HEK293 (cell line): Measurements from ENCODE around the gene LRRC8B.

Experiments used
- CTCF ChIA-PET: fragments of 350-600 bp; formaldehyde crosslinking; extraction: SDS; loops from one replicate; lab custom pipeline; 2021; ENCODE audit warnings: antibody characterized with exemption; lab: Yijun Ruan, JAX
- POLR2A ChIA-PET: fragments of 300-600 bp; formaldehyde crosslinking; extraction: SDS; loops from one replicate; lab custom pipeline; 2020; ENCODE audit warnings: antibody characterized with exemption, inconsistent platforms; lab: Yijun Ruan, JAX
- H3K27ac ChIP-seq: fragments of 200-500 bp; sonication (Bioruptor generic); 2 replicates; pipeline ENCODE4 v1.5.1; 2014; ENCODE audit warnings: low read depth, low read length, control low read depth, inconsistent platforms; ENCODE audit errors: extremely low read depth
- H3K36me3 ChIP-seq, 2 experiments: fragments of 200-500 bp in 1 of 2; sonication (Bioruptor generic) in 1 of 2; 1 replicate in 1 of 2; 2 replicates in 1 of 2; pipeline ENCODE4 v1.5.1; 2014 to 2017; ENCODE audit warnings: inconsistent platforms in 2 of 2, low read length in 2 of 2; ENCODE audit not compliant: control insufficient read depth in 2 of 2, insufficient read depth in 1 of 2
- H3K4me1 ChIP-seq: fragments of 200-500 bp; sonication (Bioruptor generic); 2 replicates; pipeline ENCODE4 v1.5.1; 2014; ENCODE audit warnings: mild to moderate bottlenecking, low read length, inconsistent platforms; ENCODE audit not compliant: control insufficient read depth, insufficient read depth
- H3K4me3 ChIP-seq: 2 replicates; pipeline ENCODE4 v1.5.1; 2011; ENCODE audit warnings: low read depth, mild to moderate bottlenecking, control low read depth, low read length, moderate library complexity
- H3K9me3 ChIP-seq: fragments of 200-500 bp; sonication (Bioruptor generic); 2 replicates; pipeline ENCODE4 v1.5.1; 2014; ENCODE audit warnings: low read depth, low read length, inconsistent platforms; ENCODE audit not compliant: control insufficient read depth, insufficient read depth
- BCL11A ChIP-seq: fragments of 450-650 bp; formaldehyde crosslinking; IDR thresholded peaks from 2 replicates; pipeline ENCODE4 v1.5.1; 2016; ENCODE audit warnings: low read depth, missing biosample characterization, missing genetic modification characterization
- MEIS1 ChIP-seq: sonication (generic); formaldehyde crosslinking; IDR thresholded peaks from 2 replicates; pipeline ENCODE4 v1.8.1; 2022; ENCODE audit warnings: missing genetic modification reagents, mild to moderate bottlenecking, borderline replicate concordance
- ZBTB44 ChIP-seq: fragments of 450-650 bp; IDR thresholded peaks from 2 replicates; pipeline ENCODE4 v1.5.1; 2018; ENCODE audit warnings: missing biosample characterization, mild to moderate bottlenecking, missing genetic modification characterization
- ZIC2 ChIP-seq: fragments of 450-650 bp; formaldehyde crosslinking; IDR thresholded peaks from 2 replicates; pipeline ENCODE4 v1.5.1; 2016; ENCODE audit warnings: missing biosample characterization, missing genetic modification characterization
- ZNF114 ChIP-seq: fragments of 450-650 bp; formaldehyde crosslinking; IDR thresholded peaks from 2 replicates; pipeline ENCODE4 v1.5.0; 2017; ENCODE audit warnings: missing biosample characterization, missing genetic modification characterization
- ZNF132 ChIP-seq: fragments of 450-650 bp; formaldehyde crosslinking; IDR thresholded peaks from 2 replicates; pipeline ENCODE4 v1.5.1; 2017; ENCODE audit warnings: missing biosample characterization, missing genetic modification characterization, borderline replicate concordance
- ZNF26 ChIP-seq: fragments of 450-650 bp; formaldehyde crosslinking; IDR thresholded peaks from 2 replicates; pipeline ENCODE4 v1.5.1; 2016; ENCODE audit warnings: missing biosample characterization, missing genetic modification characterization
- ZNF311 ChIP-seq: fragments of 450-650 bp; formaldehyde crosslinking; IDR thresholded peaks from 2 replicates; pipeline ENCODE4 v1.5.1; 2017; ENCODE audit warnings: missing biosample characterization, missing genetic modification characterization, borderline replicate concordance
- ZNF416 ChIP-seq: fragments of 450-650 bp; formaldehyde crosslinking; IDR thresholded peaks from 2 replicates; pipeline ENCODE4 v1.5.1; 2016; ENCODE audit warnings: missing biosample characterization, missing genetic modification characterization
- ZNF624 ChIP-seq: fragments of 450-650 bp; formaldehyde crosslinking; IDR thresholded peaks from 2 replicates; pipeline ENCODE4 v1.5.1; 2017; ENCODE audit warnings: missing biosample characterization, missing genetic modification characterization
- ZNF654 ChIP-seq: fragments of 450-650 bp; formaldehyde crosslinking; IDR thresholded peaks from 2 replicates; pipeline ENCODE4 v1.5.1; 2016; ENCODE audit warnings: low read depth, missing biosample characterization, missing genetic modification characterization
- ZNF707 ChIP-seq: fragments of 450-650 bp; formaldehyde crosslinking; IDR thresholded peaks from 2 replicates; pipeline ENCODE4 v1.5.1; 2016; ENCODE audit warnings: missing biosample characterization, missing genetic modification characterization
- ZNF747 ChIP-seq: fragments of 450-650 bp; formaldehyde crosslinking; IDR thresholded peaks from 2 replicates; pipeline ENCODE4 v1.5.1; 2016; ENCODE audit warnings: missing biosample characterization, missing genetic modification characterization
- ZNF76 ChIP-seq: fragments of 450-650 bp; formaldehyde crosslinking; IDR thresholded peaks from 2 replicates; pipeline ENCODE4; 2016; ENCODE audit warnings: low read depth, missing biosample characterization, missing genetic modification characterization, borderline replicate concordance
- TF ChIP-seq, protein P1 (sequence below): fragments of 450-650 bp; formaldehyde crosslinking; IDR thresholded peaks from 2 replicates; pipeline ENCODE4 v1.5.1; 2016; ENCODE audit warnings: missing biosample characterization, missing genetic modification characterization
- TF ChIP-seq, protein P2 (sequence below): fragments of 450-650 bp; formaldehyde crosslinking; IDR thresholded peaks from 2 replicates; pipeline ENCODE4 v1.5.1; 2017; ENCODE audit warnings: missing biosample characterization, mild to moderate bottlenecking, missing genetic modification characterization, moderate library complexity
- TF ChIP-seq, protein P3 (sequence below): fragments of 450-650 bp; formaldehyde crosslinking; optimal IDR thresholded peaks from 2 replicates; pipeline ENCODE3; 2016; ENCODE audit warnings: missing biosample characterization, mild to moderate bottlenecking, missing genetic modification characterization
- TF ChIP-seq, protein P4 (sequence below): fragments of 450-650 bp; formaldehyde crosslinking; IDR thresholded peaks from 2 replicates; pipeline ENCODE4 v1.5.1; 2016; ENCODE audit warnings: missing biosample characterization, missing genetic modification characterization, borderline replicate concordance

Gene LRRC8B

GRCh38 chr1:89487972-89488371, 36.7 kb upstream of the LRRC8B start:
- TF ChIP-seq ZNF707 (tag by site-specific recombination) (no peak), ZIC2 (tag by site-specific recombination) (no peak), ZNF416 (tag by site-specific recombination) (no peak), ZNF311 (tag by site-specific recombination) (no peak), ZNF654 (tag by site-specific recombination) (no peak), ZBTB44 (no peak), ZNF624 (tag by site-specific recombination) (no peak), ZNF747 (no peak), ZNF76 (tag by site-specific recombination) (no peak), MEIS1 (CRISPR knock-in tag) (no peak), ZNF114 (tag by site-specific recombination) (no peak)
- TF ChIP-seq, protein P1, sequence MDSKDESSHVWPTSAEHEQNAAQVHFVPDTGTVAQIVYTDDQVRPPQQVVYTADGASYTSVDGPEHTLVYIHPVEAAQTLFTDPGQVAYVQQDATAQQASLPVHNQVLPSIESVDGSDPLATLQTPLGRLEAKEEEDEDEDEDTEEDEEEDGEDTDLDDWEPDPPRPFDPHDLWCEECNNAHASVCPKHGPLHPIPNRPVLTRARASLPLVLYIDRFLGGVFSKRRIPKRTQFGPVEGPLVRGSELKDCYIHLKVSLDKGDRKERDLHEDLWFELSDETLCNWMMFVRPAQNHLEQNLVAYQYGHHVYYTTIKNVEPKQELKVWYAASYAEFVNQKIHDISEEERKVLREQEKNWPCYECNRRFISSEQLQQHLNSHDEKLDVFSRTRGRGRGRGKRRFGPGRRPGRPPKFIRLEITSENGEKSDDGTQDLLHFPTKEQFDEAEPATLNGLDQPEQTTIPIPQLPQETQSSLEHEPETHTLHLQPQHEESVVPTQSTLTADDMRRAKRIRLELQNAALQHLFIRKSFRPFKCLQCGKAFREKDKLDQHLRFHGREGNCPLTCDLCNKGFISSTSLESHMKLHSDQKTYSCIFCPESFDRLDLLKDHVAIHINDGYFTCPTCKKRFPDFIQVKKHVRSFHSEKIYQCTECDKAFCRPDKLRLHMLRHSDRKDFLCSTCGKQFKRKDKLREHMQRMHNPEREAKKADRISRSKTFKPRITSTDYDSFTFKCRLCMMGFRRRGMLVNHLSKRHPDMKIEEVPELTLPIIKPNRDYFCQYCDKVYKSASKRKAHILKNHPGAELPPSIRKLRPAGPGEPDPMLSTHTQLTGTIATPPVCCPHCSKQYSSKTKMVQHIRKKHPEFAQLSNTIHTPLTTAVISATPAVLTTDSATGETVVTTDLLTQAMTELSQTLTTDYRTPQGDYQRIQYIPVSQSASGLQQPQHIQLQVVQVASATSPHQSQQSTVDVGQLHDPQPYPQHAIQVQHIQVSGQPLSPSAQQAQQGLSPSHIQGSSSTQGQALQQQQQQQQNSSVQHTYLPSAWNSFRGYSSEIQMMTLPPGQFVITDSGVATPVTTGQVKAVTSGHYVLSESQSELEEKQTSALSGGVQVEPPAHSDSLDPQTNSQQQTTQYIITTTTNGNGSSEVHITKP (tag by site-specific recombination), result no peak
- TF ChIP-seq, protein P2, sequence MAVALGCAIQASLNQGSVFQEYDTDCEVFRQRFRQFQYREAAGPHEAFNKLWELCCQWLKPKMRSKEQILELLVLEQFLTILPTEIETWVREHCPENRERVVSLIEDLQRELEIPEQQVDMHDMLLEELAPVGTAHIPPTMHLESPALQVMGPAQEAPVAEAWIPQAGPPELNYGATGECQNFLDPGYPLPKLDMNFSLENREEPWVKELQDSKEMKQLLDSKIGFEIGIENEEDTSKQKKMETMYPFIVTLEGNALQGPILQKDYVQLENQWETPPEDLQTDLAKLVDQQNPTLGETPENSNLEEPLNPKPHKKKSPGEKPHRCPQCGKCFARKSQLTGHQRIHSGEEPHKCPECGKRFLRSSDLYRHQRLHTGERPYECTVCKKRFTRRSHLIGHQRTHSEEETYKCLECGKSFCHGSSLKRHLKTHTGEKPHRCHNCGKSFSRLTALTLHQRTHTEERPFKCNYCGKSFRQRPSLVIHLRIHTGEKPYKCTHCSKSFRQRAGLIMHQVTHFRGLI (tag by site-specific recombination), result no peak
- ChIA-PET POLR2A (no interaction called here), CTCF (interaction anchor here (0.5 to 6.9 kb wide), 3 partner anchors 275 to 500 kb away, joined by 3 to 72 read pairs (median 5); no protein-coding TSS in a partner anchor)

GRCh38 chr1:89489047-89489729, 35.4 kb upstream of the LRRC8B start:
- no peak overlapping the region for H3K27ac ChIP-seq
- POLR2A ChIA-PET, result no interaction called here
- no peaks in the 10 kb centered on the region for H3K9me3 ChIP-seq
- CTCF ChIA-PET, result interaction anchor here (0.6 to 0.7 kb wide), 2 partner anchors 138 to 753 kb away, joined by 3 read pairs; no protein-coding TSS in a partner anchor
- no peaks in the 10 kb centered on the region for H3K36me3 ChIP-seq
- H3K4me1 ChIP-seq, result no peaks in the 10 kb centered on the region
- no peak overlapping the region for H3K4me3 ChIP-seq
- TF ChIP-seq, protein P3, sequence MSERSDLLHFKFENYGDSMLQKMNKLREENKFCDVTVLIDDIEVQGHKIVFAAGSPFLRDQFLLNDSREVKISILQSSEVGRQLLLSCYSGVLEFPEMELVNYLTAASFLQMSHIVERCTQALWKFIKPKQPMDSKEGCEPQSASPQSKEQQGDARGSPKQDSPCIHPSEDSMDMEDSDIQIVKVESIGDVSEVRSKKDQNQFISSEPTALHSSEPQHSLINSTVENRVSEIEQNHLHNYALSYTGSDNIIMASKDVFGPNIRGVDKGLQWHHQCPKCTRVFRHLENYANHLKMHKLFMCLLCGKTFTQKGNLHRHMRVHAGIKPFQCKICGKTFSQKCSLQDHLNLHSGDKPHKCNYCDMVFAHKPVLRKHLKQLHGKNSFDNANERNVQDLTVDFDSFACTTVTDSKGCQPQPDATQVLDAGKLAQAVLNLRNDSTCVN (tag by site-specific recombination), result no peak
- TF ChIP-seq, protein P4, sequence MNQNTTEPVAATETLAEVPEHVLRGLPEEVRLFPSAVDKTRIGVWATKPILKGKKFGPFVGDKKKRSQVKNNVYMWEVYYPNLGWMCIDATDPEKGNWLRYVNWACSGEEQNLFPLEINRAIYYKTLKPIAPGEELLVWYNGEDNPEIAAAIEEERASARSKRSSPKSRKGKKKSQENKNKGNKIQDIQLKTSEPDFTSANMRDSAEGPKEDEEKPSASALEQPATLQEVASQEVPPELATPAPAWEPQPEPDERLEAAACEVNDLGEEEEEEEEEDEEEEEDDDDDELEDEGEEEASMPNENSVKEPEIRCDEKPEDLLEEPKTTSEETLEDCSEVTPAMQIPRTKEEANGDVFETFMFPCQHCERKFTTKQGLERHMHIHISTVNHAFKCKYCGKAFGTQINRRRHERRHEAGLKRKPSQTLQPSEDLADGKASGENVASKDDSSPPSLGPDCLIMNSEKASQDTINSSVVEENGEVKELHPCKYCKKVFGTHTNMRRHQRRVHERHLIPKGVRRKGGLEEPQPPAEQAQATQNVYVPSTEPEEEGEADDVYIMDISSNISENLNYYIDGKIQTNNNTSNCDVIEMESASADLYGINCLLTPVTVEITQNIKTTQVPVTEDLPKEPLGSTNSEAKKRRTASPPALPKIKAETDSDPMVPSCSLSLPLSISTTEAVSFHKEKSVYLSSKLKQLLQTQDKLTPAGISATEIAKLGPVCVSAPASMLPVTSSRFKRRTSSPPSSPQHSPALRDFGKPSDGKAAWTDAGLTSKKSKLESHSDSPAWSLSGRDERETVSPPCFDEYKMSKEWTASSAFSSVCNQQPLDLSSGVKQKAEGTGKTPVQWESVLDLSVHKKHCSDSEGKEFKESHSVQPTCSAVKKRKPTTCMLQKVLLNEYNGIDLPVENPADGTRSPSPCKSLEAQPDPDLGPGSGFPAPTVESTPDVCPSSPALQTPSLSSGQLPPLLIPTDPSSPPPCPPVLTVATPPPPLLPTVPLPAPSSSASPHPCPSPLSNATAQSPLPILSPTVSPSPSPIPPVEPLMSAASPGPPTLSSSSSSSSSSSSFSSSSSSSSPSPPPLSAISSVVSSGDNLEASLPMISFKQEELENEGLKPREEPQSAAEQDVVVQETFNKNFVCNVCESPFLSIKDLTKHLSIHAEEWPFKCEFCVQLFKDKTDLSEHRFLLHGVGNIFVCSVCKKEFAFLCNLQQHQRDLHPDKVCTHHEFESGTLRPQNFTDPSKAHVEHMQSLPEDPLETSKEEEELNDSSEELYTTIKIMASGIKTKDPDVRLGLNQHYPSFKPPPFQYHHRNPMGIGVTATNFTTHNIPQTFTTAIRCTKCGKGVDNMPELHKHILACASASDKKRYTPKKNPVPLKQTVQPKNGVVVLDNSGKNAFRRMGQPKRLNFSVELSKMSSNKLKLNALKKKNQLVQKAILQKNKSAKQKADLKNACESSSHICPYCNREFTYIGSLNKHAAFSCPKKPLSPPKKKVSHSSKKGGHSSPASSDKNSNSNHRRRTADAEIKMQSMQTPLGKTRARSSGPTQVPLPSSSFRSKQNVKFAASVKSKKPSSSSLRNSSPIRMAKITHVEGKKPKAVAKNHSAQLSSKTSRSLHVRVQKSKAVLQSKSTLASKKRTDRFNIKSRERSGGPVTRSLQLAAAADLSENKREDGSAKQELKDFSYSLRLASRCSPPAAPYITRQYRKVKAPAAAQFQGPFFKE, result no peak
- TF ChIP-seq BCL11A (tag by site-specific recombination) (no peak), ZNF132 (no peak), ZNF26 (tag by site-specific recombination) (no peak)

More at GRCh38 chr1:89487972-89488371, 36.7 kb upstream of the LRRC8B start:
- Histone ChIP-seq H3K4me1 (no peaks in the 10 kb centered on the region), H3K9me3 (no peaks in the 10 kb centered on the region), H3K36me3 (no peaks in the 10 kb centered on the region), H3K4me3 (no peak overlapping the region), H3K27ac (no peak overlapping the region)
